ENCODE data around the gene KCNE3.

- no peak for TF ChIP-seq CTCF (IDR thresholded peaks at IDR 0.05; ENCODE audit: insufficient read depth, low read length, poor library complexity, severe bottlenecking)
- no peak for TF ChIP-seq EZH2phosphoT487 (conservative IDR thresholded peaks at IDR 0.05; ENCODE audit: low read length)
These were observed 20.8 kb downstream of the KCNE3 start for GRCh38 chr11:74446532-74446938.
